Measurements from ENCODE around the gene CCNK. TPM values are rescaled to one million over a fixed set of nuclear protein-coding genes. Genes with fewer than 3 reads are reported as not detected.

The CCNK gene
- total RNA-seq, 4 donors from 2014 or later, result 17.4 to 43.2 (median 34.4) TPM

GRCh38 chr14:99503848-99504453, 22.7 kb downstream of the CCNK start:
- intact Hi-C loops (cut with DNase I; ENCODE audit: low total_unique reads), result no loop called here
- no peak overlapping the region for H3K4me3 ChIP-seq
- no peak overlapping the region for H3K27ac ChIP-seq
- no peaks in the 10 kb centered on the region for H3K4me1 ChIP-seq
- no peaks in the 10 kb centered on the region for H3K9me3 ChIP-seq
- H3K27me3 ChIP-seq, result no peaks in the 10 kb centered on the region
- no peak for DNase-seq
- TF ChIP-seq POLR2A (IDR thresholded peaks at IDR 0.05), result no peak
- TF ChIP-seq CTCF (IDR thresholded peaks at IDR 0.05), result no peak
- no peaks in the 10 kb centered on the region for H3K36me3 ChIP-seq

GRCh38 chr14:99505089-99505488, 23.9 kb downstream of the CCNK start:
- Histone ChIP-seq H3K27me3 (no peaks in the 10 kb centered on the region), H3K4me1 (no peaks in the 10 kb centered on the region), H3K36me3 (no peaks in the 10 kb centered on the region), H3K9me3 (no peaks in the 10 kb centered on the region), H3K27ac (no peak overlapping the region), H3K4me3 (no peak overlapping the region)
- intact Hi-C loops (cut with DNase I; ENCODE audit: low total_unique reads), result no loop called here
- no peak for DNase-seq
- TF ChIP-seq POLR2A (IDR thresholded peaks at IDR 0.05), result no peak
- TF ChIP-seq CTCF (IDR thresholded peaks at IDR 0.05), result no peak

- Histone ChIP-seq H3K9me3 (no peaks in the 10 kb centered on the region), H3K27ac (no peak overlapping the region), H3K36me3 (no peaks in the 10 kb centered on the region), H3K4me3 (no peak overlapping the region), H3K4me1 (no peaks in the 10 kb centered on the region), H3K27me3 (no peaks in the 10 kb centered on the region)
- no peak for DNase-seq
- TF ChIP-seq POLR2A (IDR thresholded peaks at IDR 0.05), result no peak
- no peak for TF ChIP-seq CTCF (IDR thresholded peaks at IDR 0.05)
- intact Hi-C loops (cut with DNase I; ENCODE audit: low total_unique reads), result no loop called here
These were observed 25.1 kb downstream of the CCNK start for GRCh38 chr14:99506276-99506675.

- TF ChIP-seq CTCF (IDR thresholded peaks at IDR 0.05) (no peak), POLR2A (IDR thresholded peaks at IDR 0.05) (no peak)
- no peak overlapping the region for H3K27ac ChIP-seq
- H3K4me1 ChIP-seq, result no peaks in the 10 kb centered on the region
- H3K4me3 ChIP-seq, result no peak overlapping the region
- intact Hi-C loops (cut with DNase I; ENCODE audit: low total_unique reads), result no loop called here
- H3K9me3 ChIP-seq, result no peaks in the 10 kb centered on the region
- no peaks in the 10 kb centered on the region for H3K36me3 ChIP-seq
- no peaks in the 10 kb centered on the region for H3K27me3 ChIP-seq
- DNase-seq, result no peak
These were observed 26.8 kb downstream of the CCNK start for GRCh38 chr14:99507860-99508640.

GRCh38 chr14:99508896-99509629, 27.9 kb downstream of the CCNK start:
- Histone ChIP-seq H3K4me1 (no peaks in the 10 kb centered on the region), H3K27ac (no peak overlapping the region), H3K36me3 (no peaks in the 10 kb centered on the region), H3K27me3 (no peaks in the 10 kb centered on the region), H3K4me3 (no peak overlapping the region), H3K9me3 (no peaks in the 10 kb centered on the region)
- intact Hi-C loops (cut with DNase I; ENCODE audit: low total_unique reads), result no loop called here
- peak in 1 of 2 donors; percentile 21 for DNase-seq
- no peak for TF ChIP-seq CTCF (IDR thresholded peaks at IDR 0.05)
- no peak for TF ChIP-seq POLR2A (IDR thresholded peaks at IDR 0.05)

Data from uterus (tissue), 4 donors.